Esophagus muscularis mucosa (tissue), 4 donors: ENCODE results near the gene ATF6.

Source experiments
- EP300 ChIP-seq: sonication (generic); formaldehyde crosslinking; IDR thresholded peaks from one replicate; pipeline ENCODE4 v1.6.1; 2017; ENCODE audit warnings: antibody characterized with exemption
- POLR2A ChIP-seq: fragments of 450-650 bp; IDR thresholded peaks from one replicate; pipeline ENCODE4 v1.6.1; 2017; ENCODE audit warnings: antibody characterized with exemption, moderate library complexity, mild to moderate bottlenecking, low read depth
- TF ChIP-seq, protein P1 (sequence below), 3 experiments: fragments of 200-600 bp in 2 of 3; fragments of 450-650 bp in 1 of 3; sonication (generic) in 2 of 3; IDR thresholded peaks; one replicate each; pipeline ENCODE4 v1.5.1; 2017 to 2019; ENCODE audit warnings: antibody characterized with exemption in 3 of 3, mild to moderate bottlenecking in 2 of 3, moderate library complexity in 1 of 3

DNA sequence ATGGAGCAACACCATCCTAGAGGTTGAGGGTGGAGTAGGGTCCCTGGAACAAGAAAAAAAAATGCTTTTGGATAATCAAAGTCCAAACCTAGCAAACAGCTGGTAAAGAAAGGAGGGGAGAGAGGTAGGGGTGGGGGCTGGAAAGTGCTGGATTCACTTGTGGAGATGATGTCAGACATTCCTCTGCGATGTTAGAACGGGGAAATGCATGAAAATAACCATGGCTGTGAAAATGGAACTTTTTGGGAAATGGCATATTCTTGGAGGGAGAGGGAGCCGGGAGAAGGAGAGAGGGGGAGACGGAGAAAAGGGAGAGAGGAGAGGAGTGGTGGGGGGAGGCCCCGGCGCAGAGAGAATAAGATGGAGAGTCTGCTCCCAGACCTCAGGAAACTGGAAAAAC, 203.9 kb downstream of the ATF6 start:
- TF ChIP-seq, protein P1, sequence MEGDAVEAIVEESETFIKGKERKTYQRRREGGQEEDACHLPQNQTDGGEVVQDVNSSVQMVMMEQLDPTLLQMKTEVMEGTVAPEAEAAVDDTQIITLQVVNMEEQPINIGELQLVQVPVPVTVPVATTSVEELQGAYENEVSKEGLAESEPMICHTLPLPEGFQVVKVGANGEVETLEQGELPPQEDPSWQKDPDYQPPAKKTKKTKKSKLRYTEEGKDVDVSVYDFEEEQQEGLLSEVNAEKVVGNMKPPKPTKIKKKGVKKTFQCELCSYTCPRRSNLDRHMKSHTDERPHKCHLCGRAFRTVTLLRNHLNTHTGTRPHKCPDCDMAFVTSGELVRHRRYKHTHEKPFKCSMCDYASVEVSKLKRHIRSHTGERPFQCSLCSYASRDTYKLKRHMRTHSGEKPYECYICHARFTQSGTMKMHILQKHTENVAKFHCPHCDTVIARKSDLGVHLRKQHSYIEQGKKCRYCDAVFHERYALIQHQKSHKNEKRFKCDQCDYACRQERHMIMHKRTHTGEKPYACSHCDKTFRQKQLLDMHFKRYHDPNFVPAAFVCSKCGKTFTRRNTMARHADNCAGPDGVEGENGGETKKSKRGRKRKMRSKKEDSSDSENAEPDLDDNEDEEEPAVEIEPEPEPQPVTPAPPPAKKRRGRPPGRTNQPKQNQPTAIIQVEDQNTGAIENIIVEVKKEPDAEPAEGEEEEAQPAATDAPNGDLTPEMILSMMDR (IDR thresholded peaks at IDR 0.05) = no peak
- TF ChIP-seq EP300 (no peak), POLR2A (no peak)
